Measurements from ENCODE around the gene RRBP1.
A peak's percentile ranks its signal among the peaks of the same experiment; 100 is the strongest.

Gene RRBP1

GRCh38 chr20:17631576-17632319, 50.3 kb downstream of the RRBP1 start:
- DNase-seq = no peak

DNA sequence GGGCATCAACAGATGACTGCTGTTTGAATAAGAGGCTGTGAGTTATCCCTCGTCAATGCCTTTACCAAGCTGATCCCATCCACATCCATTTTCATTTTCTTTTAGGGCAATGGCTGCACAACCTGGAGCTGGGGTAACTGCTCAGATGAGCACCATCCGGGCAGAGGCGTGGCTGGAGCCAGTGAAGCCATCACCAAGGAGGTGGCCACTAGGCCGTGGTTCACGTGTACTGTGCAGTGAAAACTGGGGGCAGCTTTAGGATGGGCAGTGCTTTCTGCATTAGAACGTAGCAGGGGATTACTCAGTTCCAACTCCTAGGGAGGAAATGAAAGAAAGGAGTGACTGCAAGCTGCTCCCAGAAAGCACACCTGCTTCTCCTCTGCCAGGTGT, 51.2 kb downstream of the RRBP1 start:
- DNase-seq = no peak

- DNase-seq = no peak
These were observed 51.8 kb downstream of the RRBP1 start for GRCh38 chr20:17630151-17630805.

DNA sequence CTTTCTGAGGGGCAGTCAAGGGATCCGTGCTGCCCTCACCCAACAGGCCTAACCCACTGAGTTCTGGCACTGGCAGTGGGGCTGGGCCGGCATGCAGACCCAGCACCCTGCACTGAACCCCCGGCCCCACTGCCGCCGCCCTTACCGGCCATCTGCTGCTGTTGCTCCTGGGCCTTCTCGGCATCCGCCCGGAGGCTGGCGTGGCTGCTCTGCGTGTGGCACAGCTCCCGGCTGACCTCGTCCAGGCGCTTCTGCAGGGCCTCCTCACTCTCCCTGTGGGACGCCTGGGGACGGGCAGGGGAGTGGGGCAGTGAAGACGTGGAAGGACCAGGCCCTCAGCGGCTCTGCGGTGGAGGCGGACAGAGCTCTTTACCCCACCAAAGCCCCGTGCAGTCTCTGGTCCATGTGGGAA, 52.4 kb downstream of the RRBP1 start:
- DNase-seq = no peak

- DNase-seq = no peak
These were observed 53.0 kb downstream of the RRBP1 start for GRCh38 chr20:17629025-17629424.

GRCh38 chr20:17628101-17628841, 53.8 kb downstream of the RRBP1 start:
- no peak for DNase-seq

GRCh38 chr20:17627101-17627955, 54.7 kb downstream of the RRBP1 start:
- DNase-seq = peak in 1 of 14 donors; percentile 8

DNA sequence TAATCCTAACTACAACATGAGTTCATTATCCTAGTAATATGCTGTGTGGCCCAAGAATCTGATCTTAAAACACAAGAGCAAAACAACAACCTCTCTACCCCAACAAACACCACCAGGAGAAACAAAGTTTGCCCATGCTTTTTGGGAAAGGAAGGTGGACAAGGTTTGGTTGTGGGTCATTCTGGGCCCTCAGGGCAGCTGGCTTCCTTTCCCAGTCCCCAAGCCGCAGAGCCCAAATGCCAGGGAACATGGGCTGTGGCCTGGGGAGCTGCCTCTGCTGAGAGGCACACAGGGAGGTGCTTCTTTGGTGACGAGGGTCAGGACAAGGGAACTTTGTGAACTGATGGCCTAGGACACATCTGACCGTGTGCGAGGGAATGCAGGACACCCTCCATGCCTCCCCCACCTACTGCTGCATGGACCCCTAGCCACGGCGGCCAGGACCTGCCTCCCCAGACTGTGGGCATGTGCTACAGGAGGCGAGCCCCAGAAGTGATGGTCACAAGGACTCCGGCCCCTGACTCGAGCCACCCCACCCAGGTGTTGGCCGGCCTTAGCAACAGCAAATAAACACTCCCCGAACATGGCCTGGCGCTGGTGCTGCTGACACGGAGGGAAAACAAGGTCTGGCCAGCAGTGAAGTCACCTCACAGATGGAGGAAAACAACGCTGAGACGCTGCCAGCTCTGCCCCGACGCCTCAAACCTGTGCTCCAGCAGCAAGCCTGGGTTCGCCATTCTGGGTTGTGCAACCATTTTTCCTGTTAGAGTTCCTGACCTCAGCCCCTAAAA, 55.6 kb downstream of the RRBP1 start:
- peak in 1 of 14 donors; percentile 10 for DNase-seq

- DNase-seq = no peak
These were observed 56.6 kb downstream of the RRBP1 start for GRCh38 chr20:17625246-17626051.

DNA sequence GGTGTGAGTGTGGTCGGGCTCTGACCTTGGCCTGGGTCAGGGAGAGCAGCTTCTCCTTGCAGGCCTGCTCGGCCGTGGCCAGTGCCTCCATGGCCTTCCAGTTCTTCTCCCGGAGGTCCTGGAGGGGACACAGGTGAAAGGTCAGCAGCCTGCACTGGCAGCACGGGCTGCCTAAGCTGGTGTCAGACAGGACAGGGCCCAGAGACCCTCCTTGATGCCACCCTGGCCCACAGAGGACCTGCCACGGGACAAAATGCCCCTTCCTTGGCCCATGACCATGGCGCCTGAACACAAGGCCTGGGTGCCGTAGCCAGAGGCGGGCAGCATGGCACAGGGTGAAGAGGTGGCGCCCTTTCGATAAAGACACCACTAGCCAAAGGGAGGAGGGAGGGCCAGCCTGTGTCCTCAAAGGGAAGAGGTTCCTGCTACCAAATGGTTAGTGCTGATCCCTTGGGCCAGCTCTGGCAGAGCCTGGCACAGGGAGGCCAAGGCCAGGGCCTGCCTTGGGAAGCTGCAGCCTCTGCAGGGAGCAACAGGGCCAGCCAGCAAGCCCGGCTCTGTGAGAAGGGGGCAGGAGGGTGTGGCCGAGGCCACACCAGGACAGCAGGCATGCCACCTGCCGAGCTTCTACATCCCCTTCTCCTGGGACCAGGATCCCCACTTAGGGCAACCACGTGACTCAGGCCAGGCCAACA, 57.3 kb downstream of the RRBP1 start:
- no peak for DNase-seq

DNA sequence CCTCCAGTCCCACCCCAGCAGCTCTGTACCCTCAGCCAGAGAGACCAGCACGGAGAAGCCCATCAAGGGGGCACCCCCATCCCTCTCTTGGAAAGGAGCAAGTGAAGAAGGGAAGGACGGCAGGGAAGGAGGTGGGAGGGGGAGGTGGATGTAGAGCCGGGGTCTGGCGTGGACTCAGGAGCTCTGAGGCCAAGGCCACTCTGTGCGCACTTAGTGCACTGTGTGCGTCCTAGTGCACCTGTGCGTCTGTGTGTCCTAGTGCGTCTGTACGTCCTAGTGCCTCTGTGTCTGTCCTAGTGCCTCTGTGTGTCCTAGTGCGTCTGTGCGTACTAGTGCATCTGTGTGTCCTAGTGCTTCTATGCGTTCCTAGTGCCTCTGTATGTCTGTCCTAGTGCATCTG, 58.0 kb downstream of the RRBP1 start:
- DNase-seq = no peak

GRCh38 chr20:17622851-17623508, 59.1 kb downstream of the RRBP1 start:
- DNase-seq = no peak

DNA sequence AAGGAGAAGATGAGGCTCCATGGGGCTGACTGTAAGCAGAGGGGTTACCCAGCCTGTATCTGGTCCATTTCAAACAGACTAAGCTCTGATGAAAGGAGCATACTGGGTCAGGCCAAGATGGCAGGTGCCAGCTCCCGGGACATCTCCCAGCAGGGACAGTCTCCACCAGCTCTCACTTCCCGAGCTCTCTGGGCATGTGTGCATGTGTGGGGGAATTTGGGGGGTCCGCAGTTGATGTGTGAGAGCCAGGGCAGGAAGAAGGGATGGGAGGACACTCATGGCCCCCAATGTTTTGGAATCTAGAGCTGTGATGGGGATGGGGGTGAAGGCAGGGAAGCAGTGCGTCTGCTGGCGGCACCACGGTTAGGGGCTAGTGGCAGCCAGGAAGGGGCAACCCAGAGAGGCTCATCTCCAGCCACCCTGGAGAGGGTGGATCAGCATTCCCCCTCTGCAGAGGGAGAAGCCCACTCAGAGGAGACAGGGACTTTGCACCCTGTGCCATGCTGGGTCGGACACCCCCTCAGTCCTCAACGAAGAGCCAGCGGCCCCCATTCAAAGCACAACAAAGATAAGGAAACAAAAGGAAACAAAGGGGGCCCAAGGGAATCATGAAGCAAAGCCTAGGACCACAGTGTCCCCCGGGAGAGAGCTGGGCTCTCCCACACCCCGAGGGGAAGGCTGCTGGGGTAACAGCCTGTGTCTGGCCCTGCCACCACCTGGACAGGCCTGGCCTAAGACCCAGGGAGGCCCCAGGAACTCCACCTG, 59.8 kb downstream of the RRBP1 start:
- no peak for DNase-seq

DNA sequence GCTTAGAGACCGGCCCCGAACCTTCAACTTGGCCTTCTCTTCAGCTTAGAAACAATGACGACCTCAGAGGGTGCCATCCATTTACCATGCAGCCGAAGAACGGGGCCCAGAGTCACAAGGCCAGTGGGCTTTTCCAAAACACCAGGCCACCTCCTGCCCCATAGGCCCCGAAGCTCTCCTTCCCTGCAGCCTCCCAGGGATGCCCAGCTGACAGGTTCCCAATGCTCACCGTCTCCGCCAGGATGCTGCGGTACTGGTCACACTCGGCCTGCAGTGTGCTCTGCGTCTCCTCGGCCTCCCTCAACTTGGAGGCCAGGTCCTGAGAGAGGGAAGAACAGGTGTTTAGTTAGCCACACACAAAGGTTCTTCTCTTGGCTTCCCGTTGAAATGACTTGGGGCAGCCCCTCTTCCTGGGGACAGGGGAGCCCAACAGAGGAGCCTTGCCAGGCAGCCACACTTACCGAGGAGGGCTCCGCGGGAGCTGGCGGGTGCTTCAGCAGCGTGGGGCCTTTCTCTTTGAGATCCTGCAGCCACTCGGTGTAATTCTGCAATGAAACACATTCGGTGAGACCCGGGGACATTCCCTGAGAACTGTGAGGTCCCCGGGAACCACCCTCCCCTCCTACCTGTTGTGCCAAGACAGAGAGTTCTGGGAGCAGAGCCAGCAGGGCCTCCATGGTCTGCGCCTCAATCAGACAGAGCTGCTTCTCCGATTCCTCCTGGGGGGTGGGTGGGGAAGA, 60.6 kb downstream of the RRBP1 start:
- DNase-seq = no peak

GRCh38 chr20:17620371-17621228, 61.4 kb downstream of the RRBP1 start:
- DNase-seq = no peak

DNA sequence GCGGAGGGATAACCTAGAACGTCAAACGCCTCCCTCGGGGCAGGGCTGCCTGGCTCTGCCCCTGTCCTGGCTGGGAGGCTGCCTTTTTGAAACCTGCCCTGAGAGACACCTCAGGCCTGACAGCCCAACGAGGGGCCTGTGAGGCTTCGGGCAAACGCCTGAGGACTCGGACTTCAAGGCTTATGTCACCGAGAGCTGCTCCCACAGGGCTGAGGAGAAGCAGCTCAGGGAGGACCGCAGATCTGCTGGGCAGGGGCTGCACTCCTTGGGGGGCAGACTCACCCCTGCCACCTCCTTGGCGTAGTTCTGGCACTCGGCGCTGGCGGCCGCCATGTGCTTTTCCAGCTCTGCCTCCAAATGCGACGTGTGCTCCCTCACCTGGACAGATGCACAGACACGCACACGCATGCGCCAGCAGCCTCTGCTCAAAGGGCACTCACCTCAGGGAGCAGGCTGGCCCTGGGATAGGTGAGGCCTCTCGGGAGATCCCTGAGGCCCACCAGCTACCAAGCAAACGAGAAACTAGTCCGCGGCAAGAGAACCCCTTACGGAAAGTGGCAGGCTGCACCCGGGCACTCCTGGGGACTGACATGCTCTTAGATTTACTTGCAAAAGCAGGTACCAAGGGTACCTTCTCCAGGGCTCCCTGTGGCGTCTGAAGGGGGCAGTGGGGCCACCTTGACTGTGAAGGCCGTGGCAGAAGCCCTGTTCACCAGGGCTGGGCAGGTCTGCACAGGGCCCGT, 62.5 kb downstream of the RRBP1 start:
- DNase-seq = no peak

Data from C1 segment of cervical spinal cord (tissue), 14 donors.